Psoas muscle (tissue), 8 donors: Measurements from ENCODE around the gene PLXDC2. TPM values are rescaled to one million over a fixed set of nuclear protein-coding genes. Genes with fewer than 3 reads are reported as not detected.

Source experiments
- ATAC-seq, 4 donors: fragments of 200-7000 bp; cut with Tn5 transposase; one replicate each; pipeline ENCODE4 v1.9.1; 2020; ENCODE audit warnings: moderate library complexity in 3 of 4, mild to moderate bottlenecking in 2 of 4
- DNase-seq, 2 donors: peaks; one replicate each; pipeline ENCODE4 v3.0.0-alpha.2; 2020
- H3K27ac ChIP-seq: fragments of 200-600 bp; one replicate; pipeline ENCODE4 v1.8.0; 2022
- H3K27me3 ChIP-seq, 3 donors: fragments of 200-600 bp in 1 of 3; one replicate each; pipeline versions ENCODE4 v1.6.1 to v1.8.0; 2013 to 2022; ENCODE audit warnings: low read length in 2 of 3, mild to moderate bottlenecking in 2 of 3, moderate library complexity in 1 of 3; ENCODE audit not compliant: insufficient read depth in 3 of 3
- H3K36me3 ChIP-seq, 2 donors: fragments of 200-600 bp in 1 of 2; one replicate each; pipeline versions ENCODE4 v1.6.1 to v1.8.0; 2013 to 2022; ENCODE audit warnings: low read depth in 1 of 2, mild to moderate bottlenecking in 1 of 2, moderate library complexity in 1 of 2; ENCODE audit not compliant: insufficient read depth in 1 of 2
- H3K4me1 ChIP-seq: fragments of 200-600 bp; one replicate; pipeline ENCODE4 v1.8.0; 2022
- H3K4me3 ChIP-seq: fragments of 200-600 bp; one replicate; pipeline ENCODE4 v1.8.0; 2022; ENCODE audit warnings: mild to moderate bottlenecking
- H3K9me3 ChIP-seq: fragments of 200-600 bp; one replicate; pipeline ENCODE4 v1.8.0; 2022
- WGBS, 3 donors: extraction: QIAGEN DNeasy Blood & Tissue Kit; methylation state at CpG; one replicate each; pipeline versions ENCODE4 v1.1.6 to v1.1.7; 2013; 5-methylcytosine and 5-hydroxymethylcytosine counted together
- intact Hi-C, 2 donors: fragments of 100-400 bp; cut with DNase I; formaldehyde crosslinking; loops; one replicate each; pipeline versions ENCODE4 v1.11.0 to v1.14.2; 2022
- polyA plus RNA-seq, 3 donors: library from polyadenylated mRNA; stranded (reverse); fragments of 200-250 nt; gene quantifications; one replicate each; pipeline ENCODE4 v1.2.3, GENCODE V29; 2013
- total RNA-seq, 4 donors: library from RNA; stranded (reverse); fragmentation: NEBNext Ultra II Directional in 2 of 4; extraction: Animal tissue kit (Norgen Biotek cat#: 25700) in 2 of 4; gene quantifications; one replicate each; pipeline versions ENCODE4 v1.2.1 to v1.2.4, GENCODE V29; 2021 to 2023
- TF ChIP-seq, protein P1 (sequence below): fragments of 200-600 bp; IDR thresholded peaks from one replicate; pipeline ENCODE4 v1.8.0; 2022; ENCODE audit warnings: antibody characterized with exemption
- donor health status: healthy with polysubstance abuse.
- donor health status: DM: no; HTN: no; CAD: no; lungs with moderate emphysema.
- donor health status: Bipolar disorder and iron deficiency.
- donor health status: healthy.
- donor health status: DM: yes; HTN: yes; CAD: no.
- donor health status: DM: no; HTN: no; CAD: no.
- donor health status: DM: no; HTN: no; CAD: no.
- donor health status: DM: yes; HTN: yes; CAD: no.

PLXDC2 gene
- total and polyA plus RNA-seq, 7 donors, result 2.3 to 21.4 (median 9.2) TPM

DNA sequence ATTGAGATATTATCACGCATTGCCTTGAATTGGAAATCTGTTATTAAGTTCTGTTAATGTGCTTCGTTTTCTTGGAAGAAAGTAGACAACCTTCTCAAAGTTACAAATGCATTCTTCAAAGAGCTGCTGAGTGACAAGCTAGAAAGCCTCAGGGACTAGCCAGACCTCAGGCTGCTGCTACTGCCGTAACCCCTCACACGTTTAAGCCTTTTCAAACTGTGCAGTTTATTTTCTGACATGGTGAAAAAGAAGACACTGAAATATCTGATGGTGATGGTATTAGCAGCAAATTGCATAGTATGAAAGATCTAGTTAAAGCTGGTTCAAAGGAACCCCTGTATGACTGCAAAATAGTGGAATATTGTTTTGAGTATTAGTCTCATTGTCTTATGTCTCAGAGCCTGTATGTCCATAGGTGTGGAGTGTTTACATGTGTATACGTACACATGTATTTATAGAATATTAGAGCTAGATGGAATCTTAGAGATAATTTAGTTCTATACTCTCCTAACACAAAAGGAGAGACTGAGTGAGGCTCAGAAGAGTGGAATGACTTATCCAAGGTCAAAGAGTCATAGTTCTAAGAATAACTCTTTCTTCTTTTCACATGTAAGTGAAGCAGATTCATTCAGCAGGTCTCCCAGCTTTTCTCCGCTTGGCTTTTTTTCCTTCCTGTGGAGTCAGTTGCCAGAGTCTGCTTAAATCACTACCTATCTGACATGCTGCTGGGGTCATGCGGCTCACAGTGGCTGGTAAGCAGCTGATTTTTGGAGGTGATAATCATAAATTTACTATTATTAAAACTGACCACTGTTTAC is 431.9 kb downstream of the PLXDC2 start:
- intact Hi-C loops, result no loop called here
- H3K27me3 ChIP-seq, result no peaks in the 10 kb centered on the region
- DNase-seq, result no peak
- no peak overlapping the region for H3K27ac ChIP-seq
- no peak for ATAC-seq
- H3K4me3 ChIP-seq, result no peak overlapping the region
- H3K36me3 ChIP-seq, result peaks cover 0 to 20% of the 10 kb centered on the region in 2 donors
- WGBS, 3 donors, result 57 to 84% (median 76%) methylated on average over 7 of the region's 7 CpGs
- TF ChIP-seq, protein P1, sequence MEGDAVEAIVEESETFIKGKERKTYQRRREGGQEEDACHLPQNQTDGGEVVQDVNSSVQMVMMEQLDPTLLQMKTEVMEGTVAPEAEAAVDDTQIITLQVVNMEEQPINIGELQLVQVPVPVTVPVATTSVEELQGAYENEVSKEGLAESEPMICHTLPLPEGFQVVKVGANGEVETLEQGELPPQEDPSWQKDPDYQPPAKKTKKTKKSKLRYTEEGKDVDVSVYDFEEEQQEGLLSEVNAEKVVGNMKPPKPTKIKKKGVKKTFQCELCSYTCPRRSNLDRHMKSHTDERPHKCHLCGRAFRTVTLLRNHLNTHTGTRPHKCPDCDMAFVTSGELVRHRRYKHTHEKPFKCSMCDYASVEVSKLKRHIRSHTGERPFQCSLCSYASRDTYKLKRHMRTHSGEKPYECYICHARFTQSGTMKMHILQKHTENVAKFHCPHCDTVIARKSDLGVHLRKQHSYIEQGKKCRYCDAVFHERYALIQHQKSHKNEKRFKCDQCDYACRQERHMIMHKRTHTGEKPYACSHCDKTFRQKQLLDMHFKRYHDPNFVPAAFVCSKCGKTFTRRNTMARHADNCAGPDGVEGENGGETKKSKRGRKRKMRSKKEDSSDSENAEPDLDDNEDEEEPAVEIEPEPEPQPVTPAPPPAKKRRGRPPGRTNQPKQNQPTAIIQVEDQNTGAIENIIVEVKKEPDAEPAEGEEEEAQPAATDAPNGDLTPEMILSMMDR, result no peak
- no peaks in the 10 kb centered on the region for H3K9me3 ChIP-seq
- H3K4me1 ChIP-seq, result no peaks in the 10 kb centered on the region

DNA sequence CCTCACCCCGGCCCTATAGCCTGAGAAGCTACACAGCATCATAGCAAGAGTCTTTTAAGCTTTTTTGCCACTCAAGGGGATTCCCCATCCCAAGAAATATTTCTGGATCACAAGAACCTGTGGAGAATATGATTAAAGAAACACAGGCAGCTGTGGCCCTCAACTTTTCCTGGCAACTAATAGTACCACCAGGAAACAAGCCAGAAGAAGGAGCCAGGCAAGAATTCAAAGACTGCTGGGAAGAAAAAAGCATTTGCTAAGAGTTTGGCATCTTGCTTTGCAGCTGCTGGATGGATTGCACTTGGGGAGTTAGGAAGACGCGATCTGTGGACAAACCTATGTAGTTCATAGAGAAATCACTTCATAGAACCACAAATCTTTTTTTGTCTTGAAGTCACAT is 437.8 kb downstream of the PLXDC2 start:
- Histone ChIP-seq H3K27ac (no peak overlapping the region), H3K4me1 (no peaks in the 10 kb centered on the region)
- 9 to 24% (median 15%) methylated on average over 3 of the region's 3 CpGs for WGBS, 3 donors

GRCh38 chr10:20254497-20254896 is 438.3 kb downstream of the PLXDC2 start:
- no peaks in the 10 kb centered on the region for H3K27me3 ChIP-seq
- TF ChIP-seq, protein P1, result no peak
- WGBS, 3 donors, result 37 to 53% (median 43%) methylated on average over 1 of the region's 1 CpG

More for the DNA sequence above, 437.8 kb downstream of the PLXDC2 start:
- DNase-seq, result no peak
- H3K27me3 ChIP-seq, result no peaks in the 10 kb centered on the region
- no peak overlapping the region for H3K4me3 ChIP-seq
- H3K36me3 ChIP-seq, result peaks cover 0 to 6% of the 10 kb centered on the region in 2 donors
- intact Hi-C loops, result no loop called here
- no peaks in the 10 kb centered on the region for H3K9me3 ChIP-seq
- ATAC-seq, result peak in 3 of 4 donors; percentile 19 to 46 (median 34)
- TF ChIP-seq, protein P1, result no peak

DNA sequence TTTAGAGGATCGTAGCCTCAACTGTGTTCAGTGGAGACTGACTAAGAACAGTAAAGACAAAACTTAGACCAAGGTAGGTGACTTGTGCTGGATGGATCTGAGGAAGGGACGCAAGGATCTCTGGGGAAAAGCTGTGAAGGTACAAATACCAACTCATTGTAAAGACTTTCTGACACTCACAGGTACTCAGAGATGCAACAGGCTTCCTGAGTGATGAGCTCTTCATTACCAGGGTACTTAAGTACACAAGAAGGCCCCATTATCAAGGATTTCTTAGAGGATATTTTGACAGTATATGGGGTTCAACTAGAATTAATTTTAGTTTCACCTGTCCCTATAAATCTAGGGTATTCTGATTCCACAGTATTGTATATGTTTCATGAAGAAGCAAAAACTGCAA is 440.7 kb downstream of the PLXDC2 start:
- WGBS, 3 donors, result 94 to 98% (median 97%) methylated on average over 2 of the region's 2 CpGs
- TF ChIP-seq, protein P1, result no peak

More at GRCh38 chr10:20254497-20254896, 438.3 kb downstream of the PLXDC2 start:
- Histone ChIP-seq H3K4me3 (no peak overlapping the region), H3K9me3 (no peaks in the 10 kb centered on the region), H3K36me3 (peaks cover 0 to 6% of the 10 kb centered on the region in 2 donors), H3K27ac (no peak overlapping the region), H3K4me1 (no peaks in the 10 kb centered on the region)
- ATAC-seq (no peak), DNase-seq (no peak)
- intact Hi-C loops, result no loop called here

More for the DNA sequence above, 440.7 kb downstream of the PLXDC2 start:
- no peak for ATAC-seq
- no peak for DNase-seq
- no peaks in the 10 kb centered on the region for H3K9me3 ChIP-seq
- intact Hi-C loops, result no loop called here
- no peaks in the 10 kb centered on the region for H3K36me3 ChIP-seq
- no peak overlapping the region for H3K4me3 ChIP-seq
- H3K27me3 ChIP-seq, result no peaks in the 10 kb centered on the region
- no peaks in the 10 kb centered on the region for H3K4me1 ChIP-seq
- H3K27ac ChIP-seq, result no peak overlapping the region
